Measurements from ENCODE around the gene PTPRN2. TPM values are rescaled to one million over a fixed set of nuclear protein-coding genes. Genes with fewer than 3 reads are reported as not detected.
"Not testable (repeated sequence)": the region's sequence is repeated elsewhere in the genome, so short reads cannot be mapped to it uniquely, and the experiment has no call there.

The PTPRN2 gene
- polyA plus RNA-seq, 4 donors: 7.2 to 9.2 (median 7.5) TPM

- no peak for DNase-seq (ENCODE audit: low read depth in 4 of 4, low spot score in 3 of 4)
Measured at GRCh38 chr7:158428837-158429753, 158.5 kb downstream of the PTPRN2 start.

GRCh38 chr7:158428131-158428836, 159.3 kb downstream of the PTPRN2 start:
- no peak for DNase-seq (ENCODE audit: low read depth in 4 of 4, low spot score in 3 of 4)

GRCh38 chr7:158425676-158426075, 161.9 kb downstream of the PTPRN2 start:
- not testable (repeated sequence) for DNase-seq (ENCODE audit: low read depth in 4 of 4, low spot score in 3 of 4)

- no peak for DNase-seq (ENCODE audit: low read depth in 4 of 4, low spot score in 3 of 4)
Measured at GRCh38 chr7:158424531-158424930, 163.1 kb downstream of the PTPRN2 start.

- no peak for DNase-seq (ENCODE audit: low read depth in 4 of 4, low spot score in 3 of 4)
Measured at GRCh38 chr7:158424011-158424410, 163.6 kb downstream of the PTPRN2 start.

GRCh38 chr7:158422887-158423560, 164.6 kb downstream of the PTPRN2 start:
- DNase-seq (ENCODE audit: low read depth in 4 of 4, low spot score in 3 of 4): no peak

- no peak for DNase-seq (ENCODE audit: low read depth in 4 of 4, low spot score in 3 of 4)
Measured at GRCh38 chr7:158422196-158422886, 165.3 kb downstream of the PTPRN2 start.

GRCh38 chr7:158421361-158421760, 166.3 kb downstream of the PTPRN2 start:
- no peak for DNase-seq (ENCODE audit: low read depth in 4 of 4, low spot score in 3 of 4)

GRCh38 chr7:158420591-158421340, 166.9 kb downstream of the PTPRN2 start:
- DNase-seq (ENCODE audit: low read depth in 4 of 4, low spot score in 3 of 4): no peak

- no peak for DNase-seq (ENCODE audit: low read depth in 4 of 4, low spot score in 3 of 4)
Measured at GRCh38 chr7:158419238-158419785, 168.3 kb downstream of the PTPRN2 start.

- not testable (repeated sequence) for DNase-seq (ENCODE audit: low read depth in 4 of 4, low spot score in 3 of 4)
Measured at GRCh38 chr7:158418395-158418794, 169.2 kb downstream of the PTPRN2 start.

GRCh38 chr7:158416283-158416933, 171.2 kb downstream of the PTPRN2 start:
- no peak for DNase-seq (ENCODE audit: low read depth in 4 of 4, low spot score in 3 of 4)

GRCh38 chr7:158415316-158415715, 172.3 kb downstream of the PTPRN2 start:
- DNase-seq (ENCODE audit: low read depth in 4 of 4, low spot score in 3 of 4): no peak

GRCh38 chr7:158414486-158414961, 173.1 kb downstream of the PTPRN2 start:
- DNase-seq (ENCODE audit: low read depth in 4 of 4, low spot score in 3 of 4): no peak

- no peak for DNase-seq (ENCODE audit: low read depth in 4 of 4, low spot score in 3 of 4)
Measured at GRCh38 chr7:158414002-158414401, 173.6 kb downstream of the PTPRN2 start.

- DNase-seq (ENCODE audit: low read depth in 4 of 4, low spot score in 3 of 4): no peak
Measured at GRCh38 chr7:158411232-158411950, 176.2 kb downstream of the PTPRN2 start.

GRCh38 chr7:158410720-158411119, 176.9 kb downstream of the PTPRN2 start:
- no peak for DNase-seq (ENCODE audit: low read depth in 4 of 4, low spot score in 3 of 4)

GRCh38 chr7:158409816-158410330, 177.8 kb downstream of the PTPRN2 start:
- DNase-seq (ENCODE audit: low read depth in 4 of 4, low spot score in 3 of 4): no peak

Data from left renal pelvis (tissue), 4 donors.